SKM-1 treated with dmso at 0.1 percent for 144 hours (cell line): ENCODE measurements around the gene SUGP2.

Experiments used
- DNase-seq: peaks from one replicate; lab custom pipeline; 2025; ENCODE audit not compliant: unreplicated experiment; lab: John Stamatoyannopoulos, UW

Gene SUGP2

DNA sequence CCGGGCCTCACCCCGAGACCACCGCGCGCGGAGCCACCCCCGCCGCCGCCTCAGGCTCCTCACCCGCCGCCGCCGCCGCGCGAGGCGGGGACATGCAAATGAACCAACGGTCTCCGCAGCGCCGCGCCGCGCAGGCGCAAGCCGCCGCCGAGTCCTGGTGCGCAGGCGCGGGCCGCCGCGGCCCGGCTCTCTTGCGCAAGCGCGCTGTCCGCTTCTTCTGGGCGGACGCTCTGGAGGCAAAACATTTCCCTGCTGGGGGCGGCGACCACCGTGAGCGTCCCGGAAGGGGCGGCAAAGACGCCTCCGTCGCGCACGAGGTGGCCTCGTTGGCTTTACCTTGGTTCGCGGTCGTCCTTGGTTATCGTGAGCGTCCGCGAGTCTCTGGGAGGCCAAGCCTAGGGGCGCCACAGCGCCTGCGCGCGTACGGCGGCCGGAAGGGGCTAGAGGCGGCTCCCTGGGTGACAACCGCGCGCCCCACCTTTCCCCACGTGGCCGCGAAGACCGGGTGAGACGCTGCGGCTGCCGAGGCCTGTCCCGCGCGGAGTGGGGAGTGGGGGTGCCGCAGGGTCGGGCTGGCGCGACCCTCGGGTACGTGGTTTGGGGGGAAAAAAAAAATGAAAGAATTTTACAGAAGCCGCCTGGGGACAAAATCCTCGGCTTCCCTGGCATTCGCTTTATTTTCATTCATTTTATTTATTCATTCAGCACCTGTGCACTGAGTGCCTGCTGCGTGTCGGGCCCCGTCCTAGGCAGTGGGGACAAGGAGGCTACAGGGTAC is at the start of gene SUGP2, which contains the start of gene ARMC6:
SUGP2 (minus strand) TSS at position 92 of the 778 bp plus-strand sequence. CDS start 2,446 bp downstream, outside the sequence.
ARMC6 (plus strand) TSS at position 178 of the 778 bp plus-strand sequence. CDS start 607 bp downstream, outside the sequence.
- peak; percentile 88 for DNase-seq

DNA sequence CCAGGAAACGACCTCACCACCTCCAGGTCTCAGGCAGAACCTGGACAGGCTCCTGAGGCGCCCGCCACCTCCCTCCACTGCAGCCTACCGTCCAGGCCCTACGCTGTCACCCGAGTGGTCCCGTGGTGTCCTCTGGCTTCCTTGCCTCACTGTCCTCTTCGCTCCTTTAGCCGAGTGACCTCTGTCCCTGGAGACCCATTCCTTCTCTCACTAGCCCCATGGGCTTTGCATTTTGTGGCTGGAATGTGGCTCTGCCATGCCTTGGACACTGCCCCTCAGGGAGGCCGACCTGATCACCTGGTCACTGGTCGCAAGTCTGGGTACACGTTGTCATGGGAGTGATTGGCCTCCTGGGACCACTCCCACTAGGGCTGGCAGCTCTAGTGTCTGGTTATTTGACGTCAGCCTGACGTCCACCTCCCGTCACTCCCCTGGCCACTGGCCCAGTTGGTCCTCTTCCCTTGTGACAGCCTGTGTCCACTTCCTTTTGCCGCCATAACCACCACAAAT is 48.4 kb upstream of the SUGP2 start:
- DNase-seq = no peak

DNA sequence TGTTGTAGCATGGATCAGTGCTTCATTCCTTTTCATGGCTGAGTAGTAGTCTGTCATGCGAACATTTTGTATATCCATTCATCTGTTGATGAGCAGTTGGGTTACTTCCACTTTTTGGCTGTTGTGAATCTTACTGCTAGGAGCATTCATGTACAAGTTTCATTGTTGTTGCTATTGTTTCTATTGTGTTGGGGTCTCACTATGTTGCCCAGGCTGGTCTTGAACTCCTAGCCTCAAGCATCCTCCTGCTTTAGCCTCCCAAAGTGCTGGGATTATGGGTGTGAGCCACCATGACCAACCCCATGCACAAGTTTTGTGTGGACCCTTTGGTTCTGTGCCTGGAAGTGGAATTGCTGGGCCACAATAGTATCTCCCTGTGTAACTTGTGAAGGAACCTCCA is 46.3 kb upstream of the SUGP2 start:
- DNase-seq = no peak

- no peak for DNase-seq
Observed at GRCh38 chr19:19078801-19079200, 45.5 kb upstream of the SUGP2 start.

DNA sequence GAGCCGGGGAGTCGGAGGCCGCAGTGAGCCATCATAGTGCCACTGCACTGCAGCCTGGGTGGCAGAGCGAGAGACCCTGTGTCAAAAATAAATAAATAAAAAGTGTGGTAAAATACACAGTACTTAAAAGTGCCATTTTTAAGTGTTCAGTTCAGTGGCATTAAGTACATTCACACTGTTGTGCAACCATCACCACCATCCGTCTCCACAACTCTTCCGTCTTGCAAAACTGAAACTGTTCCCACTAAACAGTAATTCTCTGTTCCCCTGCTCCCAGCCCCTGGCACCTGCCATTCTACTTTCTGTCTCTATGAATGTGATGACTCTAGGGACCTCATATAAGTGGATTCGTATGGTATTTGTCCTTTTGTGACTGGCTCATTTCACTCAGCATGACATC is 43.8 kb upstream of the SUGP2 start:
- no peak for DNase-seq

DNA sequence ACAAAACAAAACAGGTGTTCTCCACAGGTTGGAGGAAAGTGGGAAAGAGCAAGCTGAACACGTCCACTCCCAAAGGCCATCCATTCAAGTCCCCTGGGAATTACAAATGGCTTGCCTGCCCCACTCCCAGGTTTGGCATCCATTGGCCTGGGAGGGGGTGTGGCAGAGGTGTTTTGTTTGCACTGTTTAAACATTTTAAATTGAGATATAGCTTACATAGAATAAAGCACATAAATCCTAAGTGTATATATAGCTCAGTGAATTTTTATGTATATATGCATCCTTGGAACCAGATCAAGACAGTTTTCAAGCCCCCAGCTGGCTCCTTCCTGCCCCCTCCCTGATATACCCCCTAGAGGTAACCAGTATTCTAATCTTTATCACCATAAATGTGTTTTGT is 43.2 kb upstream of the SUGP2 start:
- no peak for DNase-seq

DNA sequence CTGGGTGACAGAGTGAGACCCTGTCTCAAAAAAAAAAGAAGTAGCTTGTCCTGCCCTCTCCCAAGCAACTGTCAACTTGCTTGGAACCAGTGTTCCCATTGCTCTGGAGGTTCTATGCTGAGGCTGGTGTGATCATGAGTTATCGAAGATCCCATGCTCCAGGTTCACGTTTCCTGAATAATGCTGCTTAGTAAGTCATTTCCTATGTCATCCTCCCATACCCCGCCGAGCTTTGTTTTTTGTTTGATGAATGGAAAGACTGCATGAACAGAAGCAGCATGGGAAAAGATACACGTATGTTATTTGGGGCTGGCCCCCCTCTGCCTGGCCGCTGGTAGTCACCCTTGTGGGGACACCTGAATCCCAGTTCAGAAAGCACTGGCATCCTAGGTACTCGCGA is 41.8 kb upstream of the SUGP2 start:
- DNase-seq = no peak

DNA sequence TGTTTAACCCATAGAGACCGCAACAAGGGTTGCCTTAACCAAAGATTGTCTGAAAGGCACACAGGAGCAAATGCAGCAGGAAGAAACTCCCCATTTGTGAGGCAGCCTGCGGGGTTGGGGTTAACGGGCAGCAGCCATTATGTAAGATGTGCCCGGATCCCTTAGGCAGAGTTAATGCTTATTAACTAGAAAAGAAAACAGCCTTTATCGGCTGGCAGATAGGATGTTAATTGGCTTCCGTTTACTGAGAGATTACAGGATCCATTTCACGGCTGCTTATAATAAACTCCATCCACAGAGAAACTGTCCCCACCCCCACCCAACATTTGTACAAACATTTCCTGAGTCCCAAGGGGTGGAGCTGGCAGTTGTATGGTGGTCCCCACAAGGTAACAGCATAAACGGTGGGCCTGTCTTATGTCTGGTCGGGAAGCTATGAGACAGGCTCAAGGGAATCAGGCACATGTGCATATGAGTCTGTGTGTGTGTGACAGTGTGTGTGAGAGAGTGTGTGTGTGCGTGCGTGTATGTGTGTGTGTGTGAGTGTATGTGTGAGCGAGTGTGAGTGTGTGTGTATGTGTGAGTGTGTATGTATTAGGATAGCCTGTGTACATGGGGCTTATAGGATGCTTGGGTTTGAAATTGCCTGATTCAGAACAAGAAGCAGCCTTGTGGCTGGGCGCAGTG is 41.0 kb upstream of the SUGP2 start:
- DNase-seq = no peak

DNA sequence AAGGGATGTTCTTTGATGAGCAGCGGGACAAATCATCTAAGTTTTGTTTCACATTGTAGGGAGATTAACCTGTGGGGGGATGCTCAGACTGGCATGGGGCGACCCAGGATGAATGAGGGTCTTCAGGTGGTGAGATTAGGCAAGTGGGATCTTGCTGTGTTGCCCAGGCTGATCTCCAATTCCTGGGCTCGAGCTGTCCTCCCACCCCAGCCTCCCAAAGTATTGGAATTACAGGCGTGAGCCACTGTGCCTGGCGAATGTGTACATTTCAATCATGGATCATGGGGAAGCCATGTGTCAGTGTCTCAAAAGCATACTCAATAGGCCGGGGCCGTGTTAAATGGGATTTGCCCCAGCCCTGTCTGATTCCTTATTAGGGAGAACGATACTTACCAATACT is 38.6 kb upstream of the SUGP2 start:
- DNase-seq = no peak

DNA sequence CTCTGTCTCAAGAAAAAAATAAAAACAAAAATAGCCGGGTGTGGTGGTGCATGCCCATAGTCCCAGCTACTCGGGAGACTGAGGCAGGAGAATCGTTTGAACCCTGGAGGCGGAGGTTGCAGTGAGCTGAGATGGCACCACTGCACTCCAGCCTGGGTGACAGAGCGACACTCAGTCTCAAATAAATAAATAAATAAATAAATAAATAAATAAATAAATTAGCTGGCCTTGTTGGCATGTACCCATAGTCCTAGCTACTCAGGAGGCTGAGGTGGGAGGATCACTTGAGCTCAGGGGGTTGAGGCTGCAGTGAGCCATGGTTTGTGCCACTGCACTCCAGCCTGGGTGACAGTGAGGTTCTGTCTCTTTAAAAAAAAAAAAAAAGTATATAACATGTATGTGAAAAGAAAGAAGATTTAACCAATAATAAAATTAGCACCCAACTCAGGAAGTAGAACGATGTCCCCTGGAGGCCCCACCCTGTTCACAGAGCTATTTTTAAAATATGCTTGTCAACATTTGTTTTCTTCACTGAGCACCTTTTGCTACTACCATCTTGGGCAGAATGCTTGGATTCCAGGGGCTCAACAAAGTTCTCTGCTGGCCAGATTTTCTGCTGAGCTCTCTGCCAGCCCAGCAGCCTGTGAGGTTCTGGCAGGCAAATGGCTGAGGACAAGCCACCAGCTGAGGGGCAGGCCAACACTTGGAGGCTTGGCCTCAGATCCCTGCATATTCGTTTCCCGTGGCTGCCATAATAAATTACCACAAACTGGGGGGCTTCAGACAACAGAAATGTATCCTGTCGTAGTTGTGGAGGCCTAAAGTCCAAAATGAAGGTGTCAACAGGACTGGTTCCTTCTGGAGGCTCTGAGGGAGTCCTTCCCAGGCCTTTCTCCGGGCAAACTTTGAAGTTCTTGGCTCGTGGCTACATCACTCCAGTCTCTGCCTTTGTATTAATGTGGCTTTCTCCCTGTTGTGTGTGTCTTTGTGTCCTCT is 35.6 kb upstream of the SUGP2 start:
- DNase-seq = no peak

DNA sequence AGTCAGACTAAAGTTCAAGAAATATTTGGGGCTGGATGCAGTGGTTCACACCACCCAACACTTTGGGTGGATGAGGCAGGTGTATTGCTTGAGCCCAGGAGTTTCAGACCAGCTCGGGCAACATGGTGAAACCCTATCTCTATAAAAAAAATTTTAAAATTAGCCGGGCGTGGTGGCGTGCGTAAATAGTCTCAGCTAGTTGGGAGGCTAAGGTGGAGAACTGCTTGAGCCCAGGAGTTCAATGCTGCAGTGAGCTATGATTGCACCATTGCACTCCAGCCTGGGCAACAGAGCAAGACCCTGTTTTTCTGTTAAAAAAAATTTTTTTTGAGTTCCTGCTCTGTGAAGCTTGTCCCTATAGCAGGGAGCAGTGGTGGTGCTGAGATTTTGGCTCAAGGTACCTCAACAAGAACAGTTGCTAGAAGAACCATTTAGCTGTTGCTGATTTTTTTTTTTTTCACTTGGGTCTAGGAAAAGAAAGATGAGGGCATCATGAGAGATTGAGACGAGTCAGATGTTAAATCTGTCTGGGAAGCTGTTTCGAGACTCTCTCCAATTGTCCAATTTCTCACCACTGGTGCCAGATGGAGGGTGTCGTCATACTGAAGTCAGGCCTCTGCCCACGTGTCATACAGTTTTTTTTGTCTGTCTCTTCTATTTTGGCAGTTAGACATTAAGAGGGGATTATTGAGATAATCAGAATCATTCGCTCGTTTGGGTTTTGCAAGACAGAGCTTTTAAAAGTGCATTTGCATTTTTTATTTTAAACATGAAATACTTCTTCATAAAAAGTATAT is 34.2 kb upstream of the SUGP2 start:
- no peak for DNase-seq

- DNase-seq = no peak
Observed at GRCh38 chr19:19064811-19065745, 31.8 kb upstream of the SUGP2 start.

- DNase-seq = no peak
Observed at GRCh38 chr19:19064098-19064722, 30.9 kb upstream of the SUGP2 start.

DNA sequence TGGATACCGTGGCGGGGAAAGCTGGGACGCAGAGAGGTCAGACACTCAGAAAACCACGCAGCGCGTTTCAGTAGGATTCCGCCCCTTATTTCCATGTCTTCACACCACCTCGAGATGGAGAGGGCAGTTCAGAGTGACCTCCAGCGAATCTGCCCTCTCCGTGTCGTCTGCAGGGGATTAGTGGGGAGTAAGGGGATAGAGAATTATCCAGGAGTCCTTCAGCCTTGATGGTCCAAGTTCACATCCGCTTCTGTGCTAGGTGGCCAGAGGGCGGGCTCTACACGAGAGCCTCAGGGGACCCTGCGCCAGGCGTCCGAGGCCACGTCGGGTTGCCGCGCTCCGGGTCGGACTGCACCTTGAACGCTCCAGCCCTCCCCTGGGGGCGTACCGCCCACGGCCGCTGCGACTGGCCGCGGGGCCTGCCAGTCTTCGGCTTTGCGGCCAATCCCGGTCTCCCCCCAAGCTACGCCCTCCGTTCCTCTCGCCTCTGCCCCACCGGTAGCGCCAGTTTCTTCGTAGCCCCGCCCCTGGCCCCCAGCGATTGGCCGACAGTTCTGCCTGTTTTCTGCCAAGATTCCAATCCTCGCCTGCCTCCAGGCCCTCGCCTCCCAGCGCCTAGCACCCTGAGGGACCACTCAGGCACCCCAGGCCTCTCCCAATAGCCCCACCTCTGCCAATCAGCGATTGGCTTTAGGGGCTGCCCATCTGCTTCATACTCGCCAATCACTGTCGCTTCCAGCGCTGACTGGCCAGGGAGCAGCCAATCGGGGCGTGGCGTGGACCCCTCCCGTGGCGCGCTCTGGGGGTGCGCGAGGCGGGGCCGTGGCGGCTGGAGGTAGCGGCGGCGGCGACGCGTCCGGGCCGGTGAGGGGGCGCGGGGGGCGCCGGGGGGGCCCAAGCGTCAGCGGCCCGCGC is 30.1 kb upstream of the SUGP2 start, which contains the start of gene SLC25A42:
SLC25A42 (plus strand) TSS at position 812 of the 915 bp plus-strand sequence. CDS start 32,131 bp downstream, outside the sequence.
- DNase-seq = peak; percentile 99

GRCh38 chr19:19062454-19063182 is 29.3 kb upstream of the SUGP2 start:
- no peak for DNase-seq

GRCh38 chr19:19061506-19061905 is 28.2 kb upstream of the SUGP2 start:
- no peak for DNase-seq
